ENCODE measurements around the gene FER1L5. TPM values are rescaled to one million over a fixed set of nuclear protein-coding genes. Genes with fewer than 3 reads are reported as not detected.

The FER1L5 gene
- polyA plus RNA-seq, 1 of the 3 experiments (the other 2 are of a cell fraction), result 0.02 TPM

GRCh38 chr2:96715658-96716057 is 73.1 kb downstream of the FER1L5 start:
- Histone ChIP-seq H3K27me3 (ENCODE audit: insufficient read depth) (no peaks in the 10 kb centered on the region), H4K20me1 (ENCODE audit: insufficient read depth) (no peaks in the 10 kb centered on the region), H3K79me2 (ENCODE audit: insufficient read depth) (no peaks in the 10 kb centered on the region), H3K9me3 (no peaks in the 10 kb centered on the region), H3K4me3 (ENCODE audit: low read depth in 2 of 2, low read length in 1 of 2) (no peak overlapping the region), H3K36me3 (replicated peaks in 1 of 2; ENCODE audit: control insufficient read depth in 1 of 2, insufficient read depth in 2 of 2, low read length in 1 of 2) (peaks cover 28 to 32% of the 10 kb centered on the region in 2 experiments), H3K4me2 (no peak overlapping the region), H3K9ac (no peak overlapping the region), H3K9me2 (no peaks in the 10 kb centered on the region), H2AFZ (ENCODE audit: low read depth) (no peak overlapping the region), H3K4me1 (ENCODE audit: control insufficient read depth in 1 of 2, insufficient read depth in 2 of 2, low read depth in 1 of 2, low read length in 1 of 2) (no peaks in the 10 kb centered on the region; a peak in 1 of 4 replicates), H3K27ac (ENCODE audit: low read depth in 2 of 2, low read length in 1 of 2) (no peak overlapping the region), H3F3A (replicated peaks; ENCODE audit: insufficient read depth) (no peaks in the 10 kb centered on the region)
- DNase-seq, result no peak
- 89% methylated on average over 5 of the region's 5 CpGs for WGBS (ENCODE audit: low lambda C conversion rate)
- TF ChIP-seq CHD2 (IDR thresholded peaks at IDR 0.05; ENCODE audit: low read length, partially characterized antibody) (no peak), EZH2phosphoT487 (IDR thresholded peaks at IDR 0.05; ENCODE audit: borderline replicate concordance, low read depth) (no peak), POLR2AphosphoS5 (IDR thresholded peaks at IDR 0.05; ENCODE audit: low read depth, low read length) (no peak), GATA2 (CRISPR knock-in tag; IDR thresholded peaks at IDR 0.05) (no peak), RAD21 (IDR thresholded peaks at IDR 0.05; ENCODE audit: low read length) (no peak), YY1 (IDR thresholded peaks at IDR 0.05; ENCODE audit: low read depth) (no peak), SIN3A (IDR thresholded peaks at IDR 0.05; ENCODE audit: borderline replicate concordance, low read depth, low read length) (no peak), SMC3 (IDR thresholded peaks at IDR 0.05; ENCODE audit: low read depth, low read length) (no peak), ZBTB33 (IDR thresholded peaks at IDR 0.05; ENCODE audit: borderline replicate concordance, low read depth) (no peak)
- ChIA-PET CTCF (no interaction called here), POLR2A (no interaction called here)

- ChIA-PET CTCF (interaction anchor here (0.7 kb wide), 1 partner anchor 15 kb away, joined by 3 read pairs; no protein-coding TSS in a partner anchor), POLR2A (no interaction called here)
- no peaks in the 10 kb centered on the region for H3K9me3 ChIP-seq
- no peak overlapping the region for H3K4me3 ChIP-seq (ENCODE audit: low read depth in 2 of 2, low read length in 1 of 2)
- H3F3A ChIP-seq (replicated peaks; ENCODE audit: insufficient read depth), result no peaks in the 10 kb centered on the region
- H3K9me2 ChIP-seq, result no peaks in the 10 kb centered on the region
- H3K4me2 ChIP-seq, result no peak overlapping the region
- DNase-seq, result no peak
- H3K27ac ChIP-seq (ENCODE audit: low read depth in 2 of 2, low read length in 1 of 2), result no peak overlapping the region
- H2AFZ ChIP-seq (ENCODE audit: low read depth), result no peak overlapping the region
- no peak overlapping the region for H3K9ac ChIP-seq
- no peaks in the 10 kb centered on the region for H3K27me3 ChIP-seq (ENCODE audit: insufficient read depth)
- no peaks in the 10 kb centered on the region for H4K20me1 ChIP-seq (ENCODE audit: insufficient read depth)
- H3K4me1 ChIP-seq (ENCODE audit: control insufficient read depth in 1 of 2, insufficient read depth in 2 of 2, low read depth in 1 of 2, low read length in 1 of 2), result no peaks in the 10 kb centered on the region; a peak in 1 of 4 replicates
- peaks cover 21 to 25% of the 10 kb centered on the region in 2 experiments for H3K36me3 ChIP-seq (replicated peaks in 1 of 2; ENCODE audit: control insufficient read depth in 1 of 2, insufficient read depth in 2 of 2, low read length in 1 of 2)
- no peaks in the 10 kb centered on the region for H3K79me2 ChIP-seq (ENCODE audit: insufficient read depth)
- no peak for TF ChIP-seq FOXM1 (IDR thresholded peaks at IDR 0.05; ENCODE audit: low read depth)
- no peak for TF ChIP-seq IRF3 (IDR thresholded peaks at IDR 0.05; ENCODE audit: low read depth, low read length)
- TF ChIP-seq NFIC (IDR thresholded peaks at IDR 0.05; ENCODE audit: borderline replicate concordance), result no peak
- no peak for TF ChIP-seq YY1 (IDR thresholded peaks at IDR 0.05; ENCODE audit: low read depth)
- no peak for TF ChIP-seq MXI1 (IDR thresholded peaks at IDR 0.05; ENCODE audit: low read depth, low read length)
- TF ChIP-seq SMC3 (IDR thresholded peaks at IDR 0.05; ENCODE audit: low read depth, low read length), result no peak
- no peak for TF ChIP-seq SIN3A (IDR thresholded peaks at IDR 0.05; ENCODE audit: borderline replicate concordance, low read depth, low read length)
- TF ChIP-seq TAF1 (IDR thresholded peaks at IDR 0.05; ENCODE audit: borderline replicate concordance, low read depth, low read length), result no peak
- TF ChIP-seq FOSL2 (IDR thresholded peaks at IDR 0.05; ENCODE audit: borderline replicate concordance, low read depth), result no peak
- no peak for TF ChIP-seq CHD2 (IDR thresholded peaks at IDR 0.05; ENCODE audit: low read length, partially characterized antibody)
- no peak for TF ChIP-seq JUND (IDR thresholded peaks at IDR 0.05)
- TF ChIP-seq REST (IDR thresholded peaks at IDR 0.05; ENCODE audit: low read depth, low read length), result no peak
- TF ChIP-seq MAX (IDR thresholded peaks at IDR 0.05; ENCODE audit: low read depth), result no peak
- no peak for TF ChIP-seq TCF12 (IDR thresholded peaks at IDR 0.05)
- TF ChIP-seq PBX3 (IDR thresholded peaks at IDR 0.05), result no peak
- TF ChIP-seq MEF2A (IDR thresholded peaks at IDR 0.05; ENCODE audit: borderline replicate concordance, low read depth), result no peak
- TF ChIP-seq RXRA (IDR thresholded peaks at IDR 0.05; ENCODE audit: borderline replicate concordance, low read depth), result no peak
Observed at GRCh38 chr2:96716388-96716787, 73.8 kb downstream of the FER1L5 start.
